ENCODE data around the gene DHX29.

GRCh38 chr5:55333811-55334210 lies 26.3 kb upstream of the DHX29 start:
- TF ChIP-seq CTCF (tag by site-specific recombination; IDR thresholded peaks at IDR 0.05) = no peak
- TF ChIP-seq ZNF416 (tag by site-specific recombination; IDR thresholded peaks at IDR 0.05) = no peak

All from HEK293 (cell line).